ENCODE measurements around the gene BCAP29. TPM values are rescaled to one million over a fixed set of nuclear protein-coding genes. Genes with fewer than 3 reads are reported as not detected.

Gene BCAP29
- total RNA-seq, 1 experiment from 2014 or later, result 43.2 TPM

DNA sequence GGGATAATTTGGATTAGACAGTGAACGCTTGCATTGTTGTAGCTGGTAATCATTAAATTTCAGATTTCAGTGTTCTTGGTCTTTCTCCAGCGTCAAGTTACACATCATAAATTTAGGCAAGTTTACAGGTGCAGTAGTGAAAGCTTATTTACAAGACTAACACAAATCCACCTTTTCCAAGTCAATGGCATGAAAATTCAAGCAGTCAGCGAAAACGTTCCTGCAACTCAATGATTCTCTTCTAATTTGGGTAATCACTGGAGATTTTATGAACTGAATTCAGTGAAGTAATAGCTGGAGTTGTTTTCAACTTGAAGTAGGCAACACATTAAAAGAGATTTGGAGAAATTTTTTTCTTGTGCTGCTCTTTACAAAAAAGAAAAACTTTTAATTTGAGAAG is 17.9 kb downstream of the BCAP29 start:
- Histone ChIP-seq H3K27me3 (ENCODE audit: insufficient read depth, low read length) (no peaks in the 10 kb centered on the region), H3K9me3 (ENCODE audit: control insufficient read depth in 1 of 2, insufficient read depth in 1 of 2, low read depth in 1 of 2, low read length in 2 of 2) (no peaks in the 10 kb centered on the region), H3K36me3 (ENCODE audit: control insufficient read depth in 1 of 2, insufficient read depth in 2 of 2, low read length in 2 of 2) (peaks cover 0 to 14% of the 10 kb centered on the region in 2 experiments; a peak in 1 of 4 replicates), H3K79me2 (ENCODE audit: insufficient read depth, low read length) (no peaks in the 10 kb centered on the region), H3K4me3 (replicated peaks in 1 of 2; ENCODE audit: low read depth in 1 of 2, low read length in 2 of 2) (no peak overlapping the region), H3K9me2 (ENCODE audit: insufficient read depth) (no peaks in the 10 kb centered on the region), H4K20me1 (ENCODE audit: insufficient read depth) (no peaks in the 10 kb centered on the region), H2AFZ (ENCODE audit: low read depth, low read length, poor library complexity, severe bottlenecking) (no peak overlapping the region), H3K27ac (ENCODE audit: low read depth, low read length) (no peak overlapping the region), H3K9ac (ENCODE audit: low read length) (no peak overlapping the region), H3K4me2 (ENCODE audit: low read length) (no peak overlapping the region), H3K4me1 (ENCODE audit: control insufficient read depth in 1 of 2, insufficient read depth in 2 of 2, low read length in 2 of 2) (no peaks in the 10 kb centered on the region)
- DNase-seq (ENCODE audit: low read depth, low spot score) (no peak), ATAC-seq (no peak)
- ChIA-PET POLR2A (no interaction called here), RAD21 (ENCODE audit: low non-redundant PET in 1 of 2, low total read pairs in 2 of 2, uncharacterized antibody in 2 of 2, unreplicated experiment in 2 of 2) (no interaction called here), CTCF (no interaction called here)
- BruUV-seq (replicated peaks), result no TSS peak
- intact Hi-C loops (cut with micrococcal nuclease), result loop anchor here (10.0 kb wide), 1 partner anchor 343 kb away; no protein-coding TSS in a partner anchor
- TF ChIP-seq CTCF (IDR thresholded peaks at IDR 0.05 in 2 of 3, conservative IDR thresholded peaks at IDR 0.05 in 1 of 3; ENCODE audit: borderline replicate concordance in 1 of 3, insufficient read depth in 1 of 3, low read depth in 2 of 3, low read length in 2 of 3) (no peak), CEBPB (IDR thresholded peaks at IDR 0.05; ENCODE audit: low read depth) (no peak), SRF (IDR thresholded peaks at IDR 0.05; ENCODE audit: low read depth) (no peak), ZFX (IDR thresholded peaks at IDR 0.05) (no peak)

DNA sequence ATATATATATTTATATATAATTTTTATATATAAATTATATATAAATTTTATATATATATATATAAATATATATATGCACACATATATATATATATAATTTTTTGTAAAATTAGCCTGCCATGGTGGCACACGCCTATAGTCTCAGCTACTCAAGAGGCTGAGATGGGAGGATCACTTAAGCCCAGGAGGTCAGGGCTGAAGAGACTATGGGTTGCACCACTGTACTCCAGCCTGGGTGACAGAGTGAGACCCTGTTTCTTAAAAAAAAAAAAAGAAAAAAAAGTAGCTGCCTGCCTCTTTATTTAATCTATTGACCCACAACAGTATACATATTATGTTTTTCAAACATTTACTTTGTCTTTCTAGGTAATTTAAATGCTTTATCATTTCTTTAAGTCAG is 19.2 kb downstream of the BCAP29 start:
- Histone ChIP-seq H3K27ac (ENCODE audit: low read depth, low read length) (no peak overlapping the region), H3K4me2 (ENCODE audit: low read length) (no peak overlapping the region), H3K9ac (ENCODE audit: low read length) (no peak overlapping the region), H3K4me3 (replicated peaks in 1 of 2; ENCODE audit: low read depth in 1 of 2, low read length in 2 of 2) (no peak overlapping the region), H3K9me2 (ENCODE audit: insufficient read depth) (no peaks in the 10 kb centered on the region), H3K79me2 (ENCODE audit: insufficient read depth, low read length) (no peaks in the 10 kb centered on the region), H2AFZ (ENCODE audit: low read depth, low read length, poor library complexity, severe bottlenecking) (no peak overlapping the region), H3K36me3 (ENCODE audit: control insufficient read depth in 1 of 2, insufficient read depth in 2 of 2, low read length in 2 of 2) (peaks cover 0 to 14% of the 10 kb centered on the region in 2 experiments; a peak in 1 of 4 replicates), H3K9me3 (ENCODE audit: control insufficient read depth in 1 of 2, insufficient read depth in 1 of 2, low read depth in 1 of 2, low read length in 2 of 2) (no peaks in the 10 kb centered on the region), H4K20me1 (ENCODE audit: insufficient read depth) (no peaks in the 10 kb centered on the region), H3K27me3 (ENCODE audit: insufficient read depth, low read length) (no peaks in the 10 kb centered on the region), H3K4me1 (ENCODE audit: control insufficient read depth in 1 of 2, insufficient read depth in 2 of 2, low read length in 2 of 2) (no peaks in the 10 kb centered on the region)
- CTCF ChIA-PET, result no interaction called here
- no peak for ATAC-seq
- no peak for DNase-seq (ENCODE audit: low read depth, low spot score)
- RAD21 ChIA-PET (ENCODE audit: low non-redundant PET in 1 of 2, low total read pairs in 2 of 2, uncharacterized antibody in 2 of 2, unreplicated experiment in 2 of 2), result no interaction called here
- POLR2A ChIA-PET, result no interaction called here
- TF ChIP-seq ZFX (IDR thresholded peaks at IDR 0.05) (no peak), SP1 (IDR thresholded peaks at IDR 0.05; ENCODE audit: low read depth) (no peak), ZBTB33 (IDR thresholded peaks at IDR 0.05; ENCODE audit: extremely low read depth, insufficient replicate concordance, low read length) (no peak)
- no TSS peak for BruUV-seq (replicated peaks)
- intact Hi-C loops (cut with micrococcal nuclease), result loop anchor here (10.0 kb wide), 1 partner anchor 344 kb away; no protein-coding TSS in a partner anchor
